GM12874 (cell line): ENCODE results near the gene FAM240A.

ENCODE experiments used
- TF ChIP-seq, protein P1 (sequence below): IDR thresholded peaks from 2 replicates; pipeline ENCODE4 v1.5.1; 2011; ENCODE audit warnings: low read depth, mild to moderate bottlenecking, control low read depth, low read length, moderate library complexity; ENCODE audit not compliant: insufficient read depth

Gene FAM240A

GRCh38 chr3:46580675-46581074 is 31.6 kb upstream of the FAM240A start:
- TF ChIP-seq, protein P1, sequence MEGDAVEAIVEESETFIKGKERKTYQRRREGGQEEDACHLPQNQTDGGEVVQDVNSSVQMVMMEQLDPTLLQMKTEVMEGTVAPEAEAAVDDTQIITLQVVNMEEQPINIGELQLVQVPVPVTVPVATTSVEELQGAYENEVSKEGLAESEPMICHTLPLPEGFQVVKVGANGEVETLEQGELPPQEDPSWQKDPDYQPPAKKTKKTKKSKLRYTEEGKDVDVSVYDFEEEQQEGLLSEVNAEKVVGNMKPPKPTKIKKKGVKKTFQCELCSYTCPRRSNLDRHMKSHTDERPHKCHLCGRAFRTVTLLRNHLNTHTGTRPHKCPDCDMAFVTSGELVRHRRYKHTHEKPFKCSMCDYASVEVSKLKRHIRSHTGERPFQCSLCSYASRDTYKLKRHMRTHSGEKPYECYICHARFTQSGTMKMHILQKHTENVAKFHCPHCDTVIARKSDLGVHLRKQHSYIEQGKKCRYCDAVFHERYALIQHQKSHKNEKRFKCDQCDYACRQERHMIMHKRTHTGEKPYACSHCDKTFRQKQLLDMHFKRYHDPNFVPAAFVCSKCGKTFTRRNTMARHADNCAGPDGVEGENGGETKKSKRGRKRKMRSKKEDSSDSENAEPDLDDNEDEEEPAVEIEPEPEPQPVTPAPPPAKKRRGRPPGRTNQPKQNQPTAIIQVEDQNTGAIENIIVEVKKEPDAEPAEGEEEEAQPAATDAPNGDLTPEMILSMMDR: no peak

- TF ChIP-seq, protein P1: no peak
Observed at GRCh38 chr3:46584598-46585467, 27.5 kb upstream of the FAM240A start.

- TF ChIP-seq, protein P1: no peak
Observed at GRCh38 chr3:46585799-46586693, 26.3 kb upstream of the FAM240A start.

DNA sequence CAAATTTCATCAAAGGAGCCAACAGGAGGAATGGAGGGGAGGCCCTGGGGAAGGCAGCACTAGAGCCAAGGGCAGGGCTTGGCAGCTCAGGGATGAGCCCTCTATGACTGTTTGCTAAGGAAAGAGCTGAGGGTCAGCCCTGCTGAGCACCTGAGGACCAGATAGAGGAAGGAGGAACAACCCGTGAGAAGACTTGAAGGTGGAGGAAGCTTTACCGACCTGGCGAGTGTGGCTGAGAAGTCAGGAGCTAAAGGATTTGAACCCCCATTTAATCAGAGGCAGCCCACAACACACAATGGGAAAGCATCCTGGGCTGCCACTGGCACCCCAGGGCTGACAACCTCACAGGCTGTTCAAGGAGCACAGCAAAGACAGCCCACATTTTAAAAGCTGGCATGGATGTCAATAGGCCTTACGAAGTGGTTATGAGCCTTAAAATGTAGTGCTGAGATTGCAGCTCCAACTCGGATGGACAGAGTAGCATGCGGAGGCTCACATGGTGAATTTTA is 25.5 kb upstream of the FAM240A start:
- TF ChIP-seq, protein P1: no peak

- TF ChIP-seq, protein P1: no peak
Observed at GRCh38 chr3:46593274-46593862, 19.0 kb upstream of the FAM240A start.

DNA sequence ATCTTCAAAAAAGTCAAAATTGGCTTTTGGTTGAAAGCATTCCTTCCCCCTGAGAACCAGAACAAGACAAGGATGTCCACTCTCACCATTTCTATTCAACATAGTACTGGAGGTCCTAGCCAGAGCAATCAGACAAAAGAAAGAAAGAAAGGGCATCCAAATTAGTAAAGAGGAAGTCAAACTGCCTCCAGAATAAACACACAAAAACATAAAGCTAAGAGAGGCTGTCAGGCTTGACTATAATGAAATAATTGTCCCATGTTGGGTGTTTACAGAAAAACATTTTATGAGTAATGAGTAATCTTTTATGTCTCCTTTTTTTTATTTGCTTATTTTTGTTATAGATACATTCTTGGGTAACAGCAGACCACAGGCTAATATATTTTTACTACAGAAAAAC is 18.3 kb upstream of the FAM240A start:
- TF ChIP-seq, protein P1: no peak

DNA sequence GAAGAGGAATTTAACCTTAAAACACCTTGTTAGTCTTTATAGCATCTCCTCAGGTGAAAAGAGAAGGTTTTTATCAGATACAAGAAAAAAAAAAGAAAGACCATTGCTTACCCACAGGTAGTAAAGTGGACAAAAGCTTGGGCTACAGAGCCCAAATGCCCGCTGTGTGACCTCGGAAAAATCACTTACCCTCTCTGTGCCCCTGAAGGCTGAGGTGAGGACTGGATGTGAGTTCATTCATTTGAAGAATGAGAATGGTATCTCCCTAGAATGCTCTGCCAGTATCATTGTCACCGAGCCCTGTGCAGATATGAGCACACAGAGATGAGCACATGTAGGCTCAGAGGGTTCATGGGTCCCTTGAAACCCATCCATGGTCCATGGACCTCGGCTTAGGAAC is 17.6 kb upstream of the FAM240A start:
- TF ChIP-seq, protein P1: no peak
